Embryonic facial prominence (tissue), 1 donor: ENCODE measurements around the gene VSTM2B.

Experiments
- DNase-seq: peaks from one replicate; pipeline ENCODE4 v3.0.0-alpha.2; 2016; ENCODE audit errors: extremely low spot score

VSTM2B gene

GRCh38 chr19:29566496-29567054 lies 40.8 kb downstream of the VSTM2B start:
- DNase-seq, result no peak

GRCh38 chr19:29567366-29567915 lies 41.6 kb downstream of the VSTM2B start:
- DNase-seq, result no peak

- no peak for DNase-seq
These were observed 42.5 kb downstream of the VSTM2B start for GRCh38 chr19:29568036-29569025.

- no peak for DNase-seq
These were observed 43.5 kb downstream of the VSTM2B start for GRCh38 chr19:29569038-29569911.

- DNase-seq, result no peak
These were observed 45.4 kb downstream of the VSTM2B start for GRCh38 chr19:29571181-29571580.

- no peak for DNase-seq
These were observed 47.7 kb downstream of the VSTM2B start for GRCh38 chr19:29573486-29573885.

GRCh38 chr19:29574510-29574909 lies 48.7 kb downstream of the VSTM2B start:
- no peak for DNase-seq

- DNase-seq, result no peak
These were observed 50.3 kb downstream of the VSTM2B start for GRCh38 chr19:29576046-29576606.

- DNase-seq, result no peak
These were observed 51.2 kb downstream of the VSTM2B start for GRCh38 chr19:29576761-29577648.

GRCh38 chr19:29577649-29577963 lies 51.8 kb downstream of the VSTM2B start:
- DNase-seq, result no peak

- DNase-seq, result no peak
These were observed 52.6 kb downstream of the VSTM2B start for GRCh38 chr19:29578349-29578748.

GRCh38 chr19:29579308-29579910 lies 53.6 kb downstream of the VSTM2B start:
- no peak for DNase-seq

- DNase-seq, result no peak
These were observed 55.6 kb downstream of the VSTM2B start for GRCh38 chr19:29581398-29581797.

GRCh38 chr19:29583196-29583999 lies 57.6 kb downstream of the VSTM2B start:
- DNase-seq, result no peak

- DNase-seq, result no peak
These were observed 60.6 kb downstream of the VSTM2B start for GRCh38 chr19:29586401-29586800.

GRCh38 chr19:29587059-29587458 lies 61.3 kb downstream of the VSTM2B start:
- DNase-seq, result no peak

- no peak for DNase-seq
These were observed 61.8 kb downstream of the VSTM2B start for GRCh38 chr19:29587518-29587986.

GRCh38 chr19:29588095-29588494 lies 62.3 kb downstream of the VSTM2B start:
- DNase-seq, result no peak

- no peak for DNase-seq
These were observed 64.5 kb downstream of the VSTM2B start for GRCh38 chr19:29590278-29590677.
